Adrenal gland (tissue), 12 donors: Measurements from ENCODE around the gene CLEC11A. TPM values are rescaled to one million over a fixed set of nuclear protein-coding genes. Genes with fewer than 3 reads are reported as not detected.
A peak's percentile ranks its signal among the peaks of the same experiment; 100 is the strongest.

Experiments
- DNase-seq, 7 donors: peaks; one replicate each; pipeline ENCODE4 v3.0.0-alpha.2; 2019 to 2020
- H3K27ac ChIP-seq, 5 donors: fragments of 200-600 bp; sonication (generic) in 4 of 5; 1 replicate in 3 of 5; 2 replicates in 2 of 5; pipeline versions ENCODE4 v1.5.1 to v1.8.0; 2016 to 2020; ENCODE audit warnings: mild to moderate bottlenecking in 1 of 5
- H3K27me3 ChIP-seq: fragments of 200-600 bp; 2 replicates; pipeline ENCODE4 v1.8.0; 2021
- H3K36me3 ChIP-seq, 2 donors: fragments of 200-600 bp; replicated peaks in 1 of 2; 1 replicate in 1 of 2; 2 replicates in 1 of 2; pipeline versions ENCODE4 v1.5.1 to v1.8.0; 2018 to 2022
- H3K4me1 ChIP-seq, 2 donors: fragments of 200-600 bp; replicated peaks in 1 of 2; 1 replicate in 1 of 2; 2 replicates in 1 of 2; pipeline versions ENCODE4 v1.5.1 to v1.8.0; 2018 to 2021
- H3K4me3 ChIP-seq, 4 donors: fragments of 200-600 bp; sonication (generic) in 3 of 4; one replicate each; pipeline ENCODE4 v1.5.1; 2016 to 2018
- H3K9me3 ChIP-seq, 3 donors: fragments of 200-600 bp; sonication (generic) in 1 of 3; replicated peaks in 1 of 3; 1 replicate in 2 of 3; 2 replicates in 1 of 3; pipeline versions ENCODE4 v1.5.1 to v1.8.0; 2016 to 2021
- CTCF ChIP-seq, 6 experiments: fragments of 450-650 bp in 4 of 6; fragments of 200-600 bp in 2 of 6; sonication (generic) in 1 of 6; IDR thresholded peaks; 1 replicate in 5 of 6; 2 replicates in 1 of 6; pipeline versions ENCODE4 v1.5.1 to v1.8.0; 2016 to 2021; ENCODE audit warnings: antibody characterized with exemption in 6 of 6, mild to moderate bottlenecking in 2 of 6, moderate library complexity in 1 of 6
- POLR2A ChIP-seq, 2 donors: fragments of 450-650 bp; IDR thresholded peaks; one replicate each; pipeline ENCODE4 v1.6.1; 2017; ENCODE audit warnings: antibody characterized with exemption in 2 of 2, mild to moderate bottlenecking in 2 of 2, moderate library complexity in 1 of 2
- WGBS, 4 donors: extraction: QIAGEN DNeasy Blood & Tissue Kit in 2 of 4; methylation state at CpG; one replicate each; pipeline versions ENCODE4 v1.1.5 to v1.1.7; 2013 to 2017; 5-methylcytosine and 5-hydroxymethylcytosine counted together
- intact Hi-C, 2 donors: fragments of 100-400 bp; cut with DNase I; formaldehyde crosslinking; loops; one replicate each; pipeline versions ENCODE4 v1.14.1 to v1.15.0; 2022 to 2023
- polyA plus RNA-seq, 3 donors: library from polyadenylated mRNA; stranded (reverse); fragments of 200-250 nt in 2 of 3; fragments of 350-450 nt in 1 of 3; fragmentation: Illumina TruSeq in 1 of 3; extraction: RNeasy Lipid Tissue Mini Kit (QIAGEN cat#74804) in 1 of 3; gene quantifications; one replicate each; pipeline ENCODE4 v1.2.3, GENCODE V29; 2013 to 2014
- total RNA-seq, 9 donors: library from RNA; depleted of rRNA in 4 of 9; stranded (reverse); fragments of >200 nt in 4 of 9; fragments of 120-200 nt in 1 of 9; fragmentation: NEBNext Ultra II Directional in 1 of 9; extraction: Animal tissue kit (Norgen Biotek cat#: 25700) in 1 of 9; gene quantifications; one replicate each; pipeline versions ENCODE4 v1.1.0 to v1.2.4, GENCODE V29; 2013 to 2023
- donor health status: healthy with polysubstance abuse.
- donor health status: Bipolar disorder and iron deficiency.
- donor health status: DM: yes; HTN: yes; CAD: no.
- donor health status: DM: no; HTN: no; CAD: no.
- donor health status: DM: no; HTN: no; CAD: no.
- donor health status: DM: yes; HTN: yes; CAD: no.

CLEC11A gene
- total and polyA plus RNA-seq, 12 donors, result 1.6 to 53.8 (median 26.6) TPM

DNA sequence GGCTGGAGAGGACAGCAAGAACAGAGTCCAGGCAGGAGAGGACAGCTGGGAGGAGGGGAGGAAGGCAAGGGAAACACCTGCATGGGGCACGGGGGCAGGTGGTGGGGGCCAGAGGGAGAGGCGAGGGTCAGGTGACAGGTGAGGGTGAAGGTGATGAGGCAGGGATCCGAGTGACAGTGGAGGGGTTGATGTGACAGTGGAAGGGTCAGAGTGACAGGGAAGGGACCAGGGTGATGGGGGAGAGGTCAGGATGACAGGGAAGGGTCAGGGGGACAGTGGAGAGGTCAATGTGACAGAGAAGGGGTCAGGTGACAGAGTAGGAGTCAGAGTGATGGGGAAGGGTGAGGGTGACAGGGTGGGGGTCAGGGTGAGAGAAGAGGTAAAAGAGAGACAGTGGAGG is 44.8 kb upstream of the CLEC11A start:
- 67 to 75% (median 72%) methylated on average over 3 of the region's 3 CpGs for WGBS, 4 donors
- Histone ChIP-seq H3K4me1 (no peaks in the 10 kb centered on the region), H3K27me3 (no peaks in the 10 kb centered on the region), H3K4me3 (no peak overlapping the region), H3K9me3 (no peaks in the 10 kb centered on the region), H3K36me3 (no peaks in the 10 kb centered on the region), H3K27ac (no peak overlapping the region)
- intact Hi-C loops, result no loop called here
- no peak for TF ChIP-seq CTCF (IDR thresholded peaks at IDR 0.05)
- no peak for TF ChIP-seq POLR2A (IDR thresholded peaks at IDR 0.05)
- DNase-seq, result no peak

DNA sequence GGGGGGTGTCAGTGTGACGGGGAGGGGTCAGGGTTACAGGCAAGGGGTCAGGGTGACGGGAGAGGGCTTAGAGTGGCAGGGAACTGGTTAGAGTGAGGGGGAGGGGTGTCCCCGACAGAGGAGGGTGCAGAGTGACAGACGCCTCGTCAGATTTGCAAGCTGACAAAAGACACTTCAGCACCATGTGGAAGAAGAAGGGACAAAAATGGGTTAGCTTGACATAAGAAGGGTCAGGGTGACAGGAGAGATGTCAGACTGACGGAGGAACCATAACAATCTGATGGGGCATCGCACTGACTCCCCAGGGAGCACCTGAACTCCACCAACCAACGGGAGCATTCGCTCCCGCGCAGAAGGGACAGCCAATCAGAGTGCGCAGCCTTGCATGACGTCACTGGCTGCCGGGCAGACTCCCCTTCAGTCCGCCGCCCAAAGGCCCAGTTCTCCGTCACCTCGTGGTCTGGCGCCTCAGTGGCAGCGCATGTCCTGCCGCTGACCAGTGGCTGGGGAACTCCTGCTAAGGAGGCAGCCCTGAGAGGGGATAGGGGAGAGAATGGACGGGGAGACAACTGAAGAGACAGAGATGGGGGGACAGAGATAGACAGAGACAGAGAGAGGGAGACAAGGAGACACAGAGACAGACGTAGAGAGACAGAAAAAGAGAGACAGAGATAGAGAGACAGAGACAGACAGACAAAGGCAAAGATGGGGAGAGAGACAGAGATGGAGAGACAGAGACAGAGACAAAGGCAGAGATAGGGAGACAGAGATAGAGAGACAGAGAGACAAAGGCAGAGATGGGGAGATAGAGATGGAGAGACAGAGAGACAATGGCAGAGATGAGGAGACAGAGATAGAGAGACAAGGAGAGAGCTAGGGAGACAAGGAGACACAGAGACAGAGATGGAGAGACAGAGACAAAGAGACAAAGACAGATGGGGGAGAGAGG is 43.7 kb upstream of the CLEC11A start:
- H3K4me3 ChIP-seq, result no peak overlapping the region
- TF ChIP-seq POLR2A (IDR thresholded peaks at IDR 0.05) (no peak), CTCF (IDR thresholded peaks at IDR 0.05) (no peak)
- H3K4me1 ChIP-seq, result no peaks in the 10 kb centered on the region
- no peaks in the 10 kb centered on the region for H3K9me3 ChIP-seq
- H3K36me3 ChIP-seq, result no peaks in the 10 kb centered on the region
- intact Hi-C loops, result no loop called here
- no peaks in the 10 kb centered on the region for H3K27me3 ChIP-seq
- peak; percentile 72 to 95 (median 84) for DNase-seq
- 12 to 22% (median 20%) methylated on average over 22 to 23 of the region's 23 CpGs for WGBS, 4 donors
- no peak overlapping the region for H3K27ac ChIP-seq

DNA sequence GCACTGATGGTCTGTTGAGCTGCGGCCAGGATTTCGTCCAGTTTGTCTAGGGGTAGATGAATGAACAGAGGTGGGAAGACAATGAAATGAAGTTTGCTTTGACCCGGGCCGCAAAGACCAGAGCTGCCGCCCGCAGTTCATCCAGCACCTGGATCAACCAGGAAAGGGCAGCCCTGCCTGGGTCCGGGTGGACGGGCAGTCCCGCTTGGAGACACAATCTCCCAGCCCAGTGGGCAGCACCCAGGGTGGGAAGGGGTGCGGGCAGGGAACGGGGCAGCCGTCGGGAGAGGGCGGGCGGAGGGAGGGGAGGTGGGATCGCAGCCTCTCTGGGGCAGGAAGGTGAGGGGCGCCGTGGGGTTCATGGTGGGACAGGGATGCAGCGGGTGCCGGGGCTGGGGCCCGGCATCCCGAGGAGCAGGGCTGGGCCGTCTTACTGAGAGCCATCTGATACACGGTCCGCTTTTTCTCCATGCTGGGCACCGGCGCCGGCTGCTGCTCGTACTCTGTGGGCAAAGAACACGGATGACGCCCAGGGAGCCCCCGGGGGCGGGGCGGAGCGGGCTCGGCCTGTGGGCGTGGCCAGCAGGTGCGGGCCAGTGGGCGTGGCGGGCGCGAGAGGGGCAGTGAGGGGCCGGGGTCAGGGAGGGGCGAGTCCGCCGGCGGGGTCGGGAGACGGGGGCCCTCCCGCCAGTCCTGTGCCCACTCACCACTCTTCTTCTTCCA is 36.7 kb upstream of the CLEC11A start:
- no peak for DNase-seq
- intact Hi-C loops, result no loop called here
- no peaks in the 10 kb centered on the region for H3K27me3 ChIP-seq
- no peak overlapping the region for H3K4me3 ChIP-seq
- TF ChIP-seq CTCF (IDR thresholded peaks at IDR 0.05), result no peak
- TF ChIP-seq POLR2A (IDR thresholded peaks at IDR 0.05), result no peak
- 54 to 81% (median 66%) methylated on average over 6 to 50 of the region's 50 CpGs for WGBS, 4 donors
- no peaks in the 10 kb centered on the region for H3K36me3 ChIP-seq
- H3K4me1 ChIP-seq, result no peaks in the 10 kb centered on the region
- H3K9me3 ChIP-seq, result no peaks in the 10 kb centered on the region
- H3K27ac ChIP-seq, result no peak overlapping the region

GRCh38 chr19:50688766-50689165 is 34.4 kb upstream of the CLEC11A start:
- no peak for DNase-seq
- intact Hi-C loops, result no loop called here
- Histone ChIP-seq H3K9me3 (no peaks in the 10 kb centered on the region), H3K27ac (no peak overlapping the region), H3K27me3 (no peaks in the 10 kb centered on the region), H3K4me3 (no peak overlapping the region), H3K4me1 (no peaks in the 10 kb centered on the region), H3K36me3 (no peaks in the 10 kb centered on the region)
- TF ChIP-seq POLR2A (IDR thresholded peaks at IDR 0.05) (no peak), CTCF (IDR thresholded peaks at IDR 0.05) (no peak)
- WGBS, 4 donors, result 66 to 79% (median 78%) methylated on average over 6 to 19 of the region's 19 CpGs; no CpG with 5 or more reads in 1 of the 4 donors
